K562 (cell line): Measurements from ENCODE around the gene ATXN1. TPM values are rescaled to one million over a fixed set of nuclear protein-coding genes. Genes with fewer than 3 reads are reported as not detected.
"Not testable (repeated sequence)": the region's sequence is repeated elsewhere in the genome, so short reads cannot be mapped to it uniquely, and the experiment has no call there.

Source experiments
- ATAC-seq: fragments of 200-7000 bp; cut with Tn5 transposase; 3 replicates; pipeline ENCODE4 v1.9.1; 2020; ENCODE audit warnings: moderate library complexity
- BruUV-seq: library from RNA; stranded (reverse); fragments of 400-500 nt; replicated peaks from 2 replicates; lab custom pipeline; 2021; lab: Mats Ljungman, UMichigan
- CTCF ChIA-PET: fragments of 300-600 bp; formaldehyde crosslinking; extraction: SDS; loops from one replicate; lab custom pipeline; 2021; ENCODE audit warnings: low intra/inter-chr PET ratio; lab: Yijun Ruan, JAX
- POLR2A ChIA-PET: fragments of 300-600, 350-650 bp; sonication (Branson Sonifier 250); formaldehyde crosslinking; extraction: SDS; loops from one replicate; lab custom pipeline; 2021; ENCODE audit warnings: antibody characterized with exemption, inconsistent platforms; lab: Yijun Ruan, JAX
- DNase-seq, 4 experiments: peaks; one replicate each; pipeline versions ENCODE4 v3.0.0 to v3.0.0-alpha.2; 2011 to 2018; ENCODE audit warnings: low spot score in 3 of 4, mixed read lengths in 3 of 4; ENCODE audit errors: extremely low read depth in 1 of 4
- FAIRE-seq: peaks from 2 replicates; lab custom pipeline; 2011; peaks lifted over from hg19 to GRCh38; lab: Jason Lieb, UNC
- H2AFZ ChIP-seq: 2 replicates; pipeline ENCODE4 v1.6.0; 2011; ENCODE audit warnings: low read depth, low read length, control low read depth, inconsistent platforms
- H3K27ac ChIP-seq: fragments of 200-600 bp; 3 replicates; pipeline ENCODE4 v1.8.0; 2011; ENCODE audit warnings: low read depth, mild to moderate bottlenecking, control low read depth, inconsistent platforms, low read length, moderate library complexity, mixed read lengths; ENCODE audit errors: extremely low read depth
- H3K27me3 ChIP-seq, 2 experiments: fragments of 300-600 bp in 1 of 2; 2 replicates in 1 of 2; 3 replicates in 1 of 2; pipeline versions ENCODE4 v1.6.0 to v1.8.0; 2011; ENCODE audit warnings: inconsistent platforms in 2 of 2, low read length in 2 of 2, mild to moderate bottlenecking in 1 of 2, mixed read lengths in 1 of 2, moderate library complexity in 1 of 2; ENCODE audit not compliant: control insufficient read depth in 2 of 2, insufficient read depth in 2 of 2
- H3K36me3 ChIP-seq: fragments of 300-600 bp; 3 replicates; pipeline ENCODE4 v1.8.0; 2011; ENCODE audit warnings: mild to moderate bottlenecking, low read length, inconsistent platforms; ENCODE audit not compliant: control insufficient read depth, insufficient read depth
- H3K4me1 ChIP-seq, 2 experiments: fragments of 200-600 bp in 1 of 2; replicated peaks in 1 of 2; 2 replicates in 1 of 2; 3 replicates in 1 of 2; pipeline versions ENCODE4 v1.5.1 to v1.8.0; 2011; ENCODE audit warnings: inconsistent platforms in 2 of 2, low read length in 2 of 2, mild to moderate bottlenecking in 1 of 2, mixed read lengths in 1 of 2, moderate library complexity in 1 of 2; ENCODE audit not compliant: control insufficient read depth in 2 of 2, insufficient read depth in 2 of 2
- H3K4me2 ChIP-seq: 2 replicates; pipeline ENCODE4 v1.6.1; 2011; ENCODE audit warnings: low read length, control low read depth, inconsistent platforms, mixed read lengths; ENCODE audit not compliant: insufficient read depth
- H3K4me3 ChIP-seq: fragments of 200-600 bp; sonication (generic), shearing (Covaris generic); 2 replicates; pipeline ENCODE4 v1.5.1; 2016; ENCODE audit warnings: control low read depth, inconsistent platforms
- H3K79me2 ChIP-seq: fragments of 200-600 bp; 3 replicates; pipeline ENCODE4 v1.8.0; 2011; ENCODE audit warnings: low read length, inconsistent platforms; ENCODE audit not compliant: control insufficient read depth, insufficient read depth
- H3K9ac ChIP-seq, 2 experiments: 2 replicates each; pipeline versions ENCODE4 v1.6.0 to v1.6.1; 2011; ENCODE audit warnings: low read depth in 2 of 2, low read length in 2 of 2, control low read depth in 1 of 2, inconsistent platforms in 1 of 2, mild to moderate bottlenecking in 1 of 2, mixed read lengths in 1 of 2; ENCODE audit not compliant: insufficient read depth in 1 of 2
- H3K9me1 ChIP-seq: one replicate; pipeline ENCODE4 v1.6.0; 2011; ENCODE audit warnings: inconsistent platforms, mild to moderate bottlenecking, low read length, moderate library complexity; ENCODE audit not compliant: control insufficient read depth, insufficient read depth
- H3K9me3 ChIP-seq: replicated peaks from 2 replicates; pipeline ENCODE4 v1.5.1; 2011; ENCODE audit warnings: low read depth, low read length, inconsistent platforms; ENCODE audit not compliant: control insufficient read depth, insufficient read depth
- H4K20me1 ChIP-seq: replicated peaks from 2 replicates; pipeline ENCODE4 v1.6.1; 2011; ENCODE audit warnings: low read length, inconsistent platforms, mixed read lengths; ENCODE audit not compliant: control insufficient read depth, insufficient read depth
- ZNF740 ChIP-seq, 3 experiments: fragments of 200-800 bp in 1 of 3; sonication (Bioruptor generic) in 1 of 3; sonication (generic) in 1 of 3; formaldehyde crosslinking in 1 of 3; IDR thresholded peaks; 2 replicates each; pipeline versions ENCODE4 v1.6.1 to v1.8.0; 2016 to 2022; ENCODE audit warnings: mild to moderate bottlenecking in 2 of 3, missing compliant biosample characterization in 2 of 3, missing genetic modification characterization in 2 of 3, missing genetic modification reagents in 1 of 3
- WGBS: fragments of 100-300 bp; shearing (Covaris generic); methylation state at CpG from one replicate; pipeline ENCODE4 v1.1.6; 2016; ENCODE audit warnings: low coverage, mixed read lengths; ENCODE audit not compliant: insufficient coverage; ENCODE audit errors: missing lambda C conversion rate; 5-methylcytosine and 5-hydroxymethylcytosine counted together
- in situ Hi-C: fragments of 300-500 bp; cut with MboI; formaldehyde crosslinking; loops from 4 replicates; pipeline ENCODE4 v1.15.0; 2018; ENCODE audit warnings: inconsistent platforms, mixed read lengths
- intact Hi-C: fragments of 100-400 bp; cut with micrococcal nuclease; formaldehyde crosslinking; loops from 2 replicates; pipeline ENCODE4 v1.14.2; 2022
- polyA plus RNA-seq, 8 experiments: library from polyadenylated mRNA; depleted of rRNA in 4 of 8; stranded (reverse) in 5 of 8; unstranded in 3 of 8; fragments of >200 nt; fragmentation: Nextera tagmentation in 2 of 8; fragmentation: Illumina TruSeq in 1 of 8; extraction: Ambion mirVana in 2 of 8; extraction: Trizol in 1 of 8; gene quantifications; 2 replicates each; pipeline versions ENCODE4 v1.2.1 to v1.2.3, GENCODE V29; 2011 to 2014; ENCODE audit warnings: inconsistent platforms in 1 of 8, missing spikeins in 1 of 8
- total RNA-seq, 7 experiments: library from RNA; depleted of rRNA in 6 of 7; stranded (reverse); fragments of >200 nt in 6 of 7; fragmentation: Illumina TruSeq in 2 of 7; extraction: Trizol in 2 of 7; gene quantifications; 2 replicates each; pipeline versions ENCODE4 v1.2.1 to v1.2.3, GENCODE V29; 2011 to 2021; ENCODE audit warnings: low replicate concordance in 1 of 7

ATXN1 gene
- total and polyA plus RNA-seq, 9 of the 15 experiments (the other 6 are each of a cell fraction or from before 2014, with no cell fraction given) = under 0.01 to 1.2 (median 0.58) TPM

GRCh38 chr6:16618962-16619361 is 142.3 kb downstream of the ATXN1 start (continued):
- TF ChIP-seq ZNF740 (CRISPR knock-in tag; IDR thresholded peaks at IDR 0.05) (no peak), ZNF740 (tag; IDR thresholded peaks at IDR 0.05) (no peak)

DNA sequence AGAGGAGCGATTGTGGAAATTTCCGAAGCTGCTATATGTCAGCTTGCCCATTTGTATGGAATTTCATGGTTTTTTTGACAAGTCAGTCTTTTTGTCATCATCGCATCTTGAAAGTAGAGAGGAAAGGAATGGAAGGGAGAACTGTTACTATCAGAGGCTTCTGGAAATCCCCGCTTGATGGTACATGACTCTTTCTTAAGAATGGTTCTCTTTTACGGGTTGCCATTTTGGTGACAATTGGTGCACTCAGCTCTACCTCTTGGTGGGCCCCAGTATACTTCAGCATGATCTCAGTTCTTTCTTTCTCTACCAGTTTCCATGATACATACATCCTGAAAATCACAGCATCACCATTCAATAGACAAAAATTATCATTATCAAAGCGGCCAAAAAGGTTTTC is 146.0 kb downstream of the ATXN1 start:
- H3K27ac ChIP-seq, POLR2A ChIA-PET, H4K20me1 ChIP-seq, H3K36me3 ChIP-seq, H3K9ac ChIP-seq, intact Hi-C loops, H3K79me2 ChIP-seq, H3K4me1 ChIP-seq, H3K4me2 ChIP-seq, H3K4me3 ChIP-seq, H2AFZ ChIP-seq, in situ Hi-C loops, H3K9me1 ChIP-seq, DNase-seq, BruUV-seq, CTCF ChIA-PET, H3K27me3 ChIP-seq, H3K9me3 ChIP-seq, ATAC-seq: not testable (repeated sequence)
- FAIRE-seq = peak; percentile 11
- WGBS = 3% methylated on average over 3 of the region's 6 CpGs

GRCh38 chr6:16614143-16614542 is 147.1 kb downstream of the ATXN1 start:
- H3K4me3 ChIP-seq, DNase-seq, H3K27me3 ChIP-seq, CTCF ChIA-PET, FAIRE-seq, in situ Hi-C loops, H3K36me3 ChIP-seq, H4K20me1 ChIP-seq, POLR2A ChIA-PET, H3K9me1 ChIP-seq, H3K9me3 ChIP-seq, intact Hi-C loops, H3K79me2 ChIP-seq, H3K4me2 ChIP-seq, ATAC-seq, H3K9ac ChIP-seq, H3K4me1 ChIP-seq, H2AFZ ChIP-seq, BruUV-seq, H3K27ac ChIP-seq: not testable (repeated sequence)
- WGBS = 7% methylated on average over 2 of the region's 3 CpGs

DNA sequence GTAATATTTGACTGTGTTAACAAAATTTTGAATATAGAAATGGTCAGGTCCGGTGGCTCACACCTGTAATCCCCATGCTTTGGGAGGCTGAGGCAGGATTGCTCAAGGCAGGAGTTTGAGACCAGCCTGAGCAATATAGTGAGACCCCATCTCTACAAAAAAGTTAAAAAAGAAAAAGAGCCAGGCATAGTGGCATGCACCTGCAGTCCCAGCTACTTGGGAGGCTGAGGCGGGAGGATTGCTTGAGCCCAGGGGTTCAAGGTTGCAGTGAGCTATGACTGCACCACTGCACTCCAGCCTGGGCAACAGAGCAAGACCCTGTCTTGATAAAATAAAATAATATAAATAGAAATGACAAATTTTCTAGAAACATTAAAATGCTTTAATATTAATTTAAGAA is 147.8 kb downstream of the ATXN1 start:
- DNase-seq, H3K27ac ChIP-seq, H3K9me3 ChIP-seq, H3K79me2 ChIP-seq, H4K20me1 ChIP-seq, H3K4me1 ChIP-seq, intact Hi-C loops, in situ Hi-C loops, H3K4me2 ChIP-seq, H3K36me3 ChIP-seq, ATAC-seq, POLR2A ChIA-PET, H2AFZ ChIP-seq, H3K9ac ChIP-seq, FAIRE-seq, H3K4me3 ChIP-seq, CTCF ChIA-PET, BruUV-seq, H3K27me3 ChIP-seq, H3K9me1 ChIP-seq: not testable (repeated sequence)
- WGBS = 0% methylated on average over 2 of the region's 2 CpGs
